GM18498 (cell line): Measurements from ENCODE around the gene CGB5.
"Not testable (repeated sequence)": the region's sequence is repeated elsewhere in the genome, so short reads cannot be mapped to it uniquely, and the experiment has no call there.

Experiments
- ATAC-seq: cut with Tn5 transposase; IDR thresholded peaks from one replicate; pipeline ENCODE4 v1.9.1; 2021; ENCODE audit warnings: mild to moderate bottlenecking, moderate library complexity; ENCODE audit not compliant: unreplicated experiment

CGB5 gene

GRCh38 chr19:49043548-49043947, at the start of gene CGB5:
TSS of gene CGB5 (plus strand) at chr19:49043848. CDS start at chr19:49044210, 362 bp downstream.
- not testable (repeated sequence) for ATAC-seq

GRCh38 chr19:48994035-48994386, 49.6 kb upstream of the CGB5 start:
- ATAC-seq, result no peak

GRCh38 chr19:48997972-48998371, 45.7 kb upstream of the CGB5 start:
- ATAC-seq, result no peak

GRCh38 chr19:48999481-49000325, 43.9 kb upstream of the CGB5 start:
- ATAC-seq, result no peak

- ATAC-seq, result no peak
Measured at GRCh38 chr19:49004133-49004532, 39.5 kb upstream of the CGB5 start.

GRCh38 chr19:49004964-49005614, 38.6 kb upstream of the CGB5 start:
- ATAC-seq, result no peak

- no peak for ATAC-seq
Measured at GRCh38 chr19:49006905-49007304, 36.7 kb upstream of the CGB5 start.

GRCh38 chr19:49009828-49010227, 33.8 kb upstream of the CGB5 start:
- no peak for ATAC-seq

GRCh38 chr19:49010453-49010852, 33.2 kb upstream of the CGB5 start:
- ATAC-seq, result no peak

GRCh38 chr19:49011194-49011593, 32.5 kb upstream of the CGB5 start:
- ATAC-seq, result no peak

GRCh38 chr19:49014123-49014869, 29.4 kb upstream of the CGB5 start:
- no peak for ATAC-seq

GRCh38 chr19:49014870-49015255, 28.8 kb upstream of the CGB5 start:
- no peak for ATAC-seq

GRCh38 chr19:49016067-49016839, 27.4 kb upstream of the CGB5 start:
- ATAC-seq, result no peak

GRCh38 chr19:49017041-49017665, 26.5 kb upstream of the CGB5 start, which contains the start of gene LHB:
TSS of gene LHB (minus strand) at chr19:49017091. CDS start at chr19:49017081, 10 bp downstream.
- no peak for ATAC-seq

- ATAC-seq, result peak; percentile 61
Measured at GRCh38 chr19:49017666-49018351, 25.8 kb upstream of the CGB5 start.

- ATAC-seq, result not testable (repeated sequence)
Measured at GRCh38 chr19:49018388-49019241, 25.0 kb upstream of the CGB5 start.

GRCh38 chr19:49019242-49019932, 24.3 kb upstream of the CGB5 start:
- no peak for ATAC-seq

- ATAC-seq, result no peak
Measured at GRCh38 chr19:49020342-49020741, 23.3 kb upstream of the CGB5 start.
